ENCODE data around the gene NOTCH3. TPM values are rescaled to one million over a fixed set of nuclear protein-coding genes. Genes with fewer than 3 reads are reported as not detected.

NOTCH3 gene
- total RNA-seq, result 34.8 and 56.3 TPM in 2 replicates

GRCh38 chr19:15200553-15201364, at the start of gene NOTCH3:
TSS of gene NOTCH3 (minus strand) at chr19:15200995. CDS start at chr19:15200905, 90 bp downstream.

Other genes with a start within 250 kb of the NOTCH3 start
- not detected in 2 replicates for gene SLC1A6, start 221.1 kb downstream of the NOTCH3 start, total RNA-seq
- gene CASP14, start 151.5 kb downstream of the NOTCH3 start, total RNA-seq, result not detected in 2 replicates
- not detected in 2 replicates for gene OR1I1, start 118.8 kb downstream of the NOTCH3 start, total RNA-seq
- 63.8 and 68.0 TPM in 2 replicates for gene SYDE1, start 93.6 kb downstream of the NOTCH3 start, total RNA-seq
- gene EPHX3, start 31.5 kb upstream of the NOTCH3 start, total RNA-seq, result 0.26 TPM in 1 of 2 replicates, not detected in the other
- 17.5 and 32.6 TPM in 2 replicates for gene BRD4, start 131.5 kb upstream of the NOTCH3 start, total RNA-seq
- 12.0 and 17.2 TPM in 2 replicates for gene AKAP8, start 178.8 kb upstream of the NOTCH3 start, total RNA-seq
- gene AKAP8L, start 218.0 kb upstream of the NOTCH3 start, total RNA-seq, result 44.9 and 95.8 TPM in 2 replicates
- gene WIZ, start 249.0 kb upstream of the NOTCH3 start, total RNA-seq, result 34.4 and 37.8 TPM in 2 replicates